ENCODE data around the gene MRPS34.
"Not testable (repeated sequence)": the region's sequence is repeated elsewhere in the genome, so short reads cannot be mapped to it uniquely, and the experiment has no call there.

MRPS34 gene

GRCh38 chr16:1772908-1773702 lies at the start of gene MRPS34:
TSS of gene MRPS34 (minus strand) at chr16:1773134. CDS start at chr16:1773119, 15 bp downstream.
- DNase-seq (ENCODE audit: low read depth, low spot score) = no peak

- no peak for DNase-seq (ENCODE audit: low read depth, low spot score)
These were observed 49.1 kb upstream of the MRPS34 start for GRCh38 chr16:1821861-1822611.

DNA sequence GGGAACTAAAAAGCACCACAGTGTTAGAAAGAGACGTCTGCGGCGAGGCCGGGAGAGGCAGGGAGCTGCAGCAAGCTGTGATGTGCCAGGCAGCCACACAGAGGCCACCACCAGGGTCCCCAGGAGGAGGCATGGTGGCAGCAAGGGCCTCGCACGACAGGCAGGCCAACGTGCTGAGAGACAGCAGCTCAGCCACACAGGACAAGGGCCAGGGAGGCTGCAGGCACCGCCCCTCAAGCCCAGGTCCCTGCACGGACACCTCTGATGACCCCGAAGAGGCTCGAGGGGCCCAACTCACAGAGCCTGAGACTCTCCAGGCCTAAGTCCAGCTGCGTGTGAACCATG lies 48.0 kb upstream of the MRPS34 start:
- no peak for DNase-seq (ENCODE audit: low read depth, low spot score)

GRCh38 chr16:1820096-1820945 lies 47.4 kb upstream of the MRPS34 start:
- DNase-seq (ENCODE audit: low read depth, low spot score) = no peak

DNA sequence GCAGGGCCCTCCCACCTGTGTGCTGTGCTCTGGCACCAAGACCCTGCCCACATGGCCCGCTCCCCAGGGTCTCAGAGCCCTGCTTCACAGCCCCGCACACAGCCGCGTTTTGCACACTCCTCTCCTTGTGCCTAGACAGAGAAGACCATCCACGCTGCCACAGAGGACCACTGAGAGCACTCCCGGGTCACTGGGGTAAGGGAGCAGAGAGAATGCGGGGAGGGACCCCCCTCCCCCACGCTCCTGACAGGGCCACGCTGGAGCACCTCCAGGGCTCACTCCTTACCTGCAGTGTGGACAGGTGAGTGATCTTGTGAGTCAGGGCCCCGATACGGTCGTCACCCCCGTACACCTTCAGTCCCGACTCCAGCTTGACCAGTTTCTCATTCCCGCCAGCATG lies 46.7 kb upstream of the MRPS34 start:
- no peak for DNase-seq (ENCODE audit: low read depth, low spot score)

GRCh38 chr16:1818873-1819525 lies 46.1 kb upstream of the MRPS34 start:
- DNase-seq (ENCODE audit: low read depth, low spot score) = no peak

- DNase-seq (ENCODE audit: low read depth, low spot score) = no peak
These were observed 45.4 kb upstream of the MRPS34 start for GRCh38 chr16:1818204-1818872.

GRCh38 chr16:1817716-1818115 lies 44.8 kb upstream of the MRPS34 start:
- no peak for DNase-seq (ENCODE audit: low read depth, low spot score)

DNA sequence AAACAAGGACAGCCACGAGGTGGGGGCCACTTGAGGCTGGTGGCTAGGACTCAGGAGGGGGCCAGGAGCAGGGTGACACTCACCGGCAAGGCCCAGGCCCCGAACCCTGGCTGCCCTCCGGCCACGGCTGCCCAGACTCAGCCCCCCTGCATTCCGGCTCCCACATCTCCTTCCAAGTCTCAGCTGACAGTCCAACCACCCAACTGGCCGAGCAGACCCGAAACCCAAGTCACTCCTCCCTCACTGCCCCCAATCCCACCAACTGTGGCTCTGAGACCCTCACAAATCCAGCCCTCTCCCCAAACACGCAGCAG lies 44.3 kb upstream of the MRPS34 start:
- no peak for DNase-seq (ENCODE audit: low read depth, low spot score)

DNA sequence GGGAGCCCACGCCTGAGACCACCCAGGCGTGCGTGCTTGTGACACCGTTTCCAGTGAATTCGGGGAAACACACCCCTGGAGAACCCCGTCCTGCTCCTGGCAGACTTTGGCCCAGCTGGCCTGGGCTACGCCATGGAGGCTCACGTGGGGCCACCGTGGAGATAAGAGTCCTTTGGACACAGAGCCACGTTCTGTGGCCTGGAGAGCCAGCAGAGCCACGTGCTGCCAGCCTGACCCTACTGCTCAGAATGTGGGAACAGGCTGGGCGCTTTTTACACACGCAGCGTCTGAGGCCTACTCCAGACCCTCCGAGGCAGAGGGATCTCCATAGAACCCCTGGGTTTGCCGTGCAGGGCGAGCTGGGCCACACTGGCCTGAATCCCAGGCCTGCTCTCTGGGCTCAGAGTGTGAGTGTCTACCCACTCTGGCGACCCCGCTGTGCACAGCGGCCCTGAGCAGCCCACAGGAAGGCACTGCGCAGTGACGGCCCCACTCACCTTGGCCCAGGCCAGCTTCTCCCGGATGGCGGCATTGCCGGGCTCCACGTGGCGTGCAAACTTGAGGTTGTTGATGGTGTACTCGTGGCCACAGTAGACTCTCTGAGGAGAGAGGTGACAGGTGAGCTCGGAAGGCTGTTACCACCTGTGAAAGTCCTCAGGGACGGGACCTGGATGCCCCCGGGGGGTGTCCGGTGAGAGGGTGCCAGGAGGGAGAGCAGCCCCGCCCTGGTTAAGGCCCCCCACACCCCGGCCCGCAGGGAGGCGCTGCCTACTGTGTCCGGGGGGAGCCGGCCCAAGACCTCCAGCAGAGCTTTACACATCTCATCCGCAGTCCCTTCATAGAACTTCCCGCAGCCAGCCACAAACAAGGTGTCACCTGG lies 43.7 kb upstream of the MRPS34 start:
- DNase-seq (ENCODE audit: low read depth, low spot score) = no peak

DNA sequence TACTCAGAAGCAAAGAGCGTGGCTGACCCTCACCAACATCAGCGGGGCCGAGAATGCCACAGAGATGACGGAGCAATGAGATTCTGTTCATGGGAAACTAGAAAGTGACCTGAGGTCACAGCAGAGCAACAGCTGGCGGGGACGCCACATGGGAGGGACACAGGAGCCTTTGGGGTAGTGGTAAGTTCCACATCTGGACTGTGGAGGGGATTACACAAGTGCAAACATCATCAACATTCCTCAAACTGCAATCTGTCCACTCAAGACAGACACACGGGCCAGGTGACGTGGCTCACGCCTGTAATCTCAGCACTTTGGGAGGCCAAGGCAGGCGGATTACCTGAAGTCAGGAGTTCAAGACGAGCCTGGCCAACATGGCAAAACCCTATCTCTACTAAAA lies 42.5 kb upstream of the MRPS34 start:
- DNase-seq (ENCODE audit: low read depth, low spot score) = no peak

DNA sequence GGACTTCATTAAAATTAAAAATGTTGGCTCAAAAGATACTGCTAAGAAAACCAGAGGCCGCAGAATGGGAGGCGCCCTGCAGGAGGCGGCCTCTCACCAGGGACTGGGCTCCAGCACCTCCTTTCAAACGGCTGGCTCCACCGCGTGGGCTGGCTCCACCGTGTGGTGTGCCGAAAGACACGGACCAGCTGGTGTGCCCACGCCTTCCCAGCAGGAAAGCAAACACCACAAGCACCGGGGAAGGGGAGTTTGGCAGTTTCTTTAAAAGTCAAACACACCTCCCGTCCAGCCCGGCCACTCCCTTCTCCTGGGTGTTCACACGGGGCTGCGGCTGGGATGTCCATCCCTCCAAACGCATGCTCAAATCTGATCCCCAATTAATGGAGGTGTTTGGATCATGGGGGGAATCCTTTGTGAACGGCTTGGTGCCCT lies 39.8 kb upstream of the MRPS34 start:
- DNase-seq (ENCODE audit: low read depth, low spot score) = no peak

DNA sequence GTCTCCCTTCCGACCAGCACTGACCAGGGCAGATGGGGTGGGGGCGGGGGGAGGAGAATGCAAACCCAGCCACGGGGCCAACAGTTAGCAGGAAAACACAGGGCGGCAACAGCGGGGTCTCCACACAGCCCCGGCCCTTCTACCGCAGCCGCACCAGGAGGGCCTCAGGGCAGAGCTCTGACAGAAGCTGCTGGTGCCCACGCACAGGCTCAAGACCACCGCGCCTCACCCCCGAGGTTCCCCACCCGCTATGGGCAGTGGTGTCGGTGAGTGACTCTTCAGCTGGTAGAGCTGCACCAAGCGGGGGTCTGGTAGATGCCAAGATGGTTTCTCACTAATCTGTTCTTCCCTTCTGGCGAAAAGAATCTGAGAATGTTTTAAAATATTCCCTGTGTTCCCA lies 37.6 kb upstream of the MRPS34 start:
- DNase-seq (ENCODE audit: low read depth, low spot score) = no peak

DNA sequence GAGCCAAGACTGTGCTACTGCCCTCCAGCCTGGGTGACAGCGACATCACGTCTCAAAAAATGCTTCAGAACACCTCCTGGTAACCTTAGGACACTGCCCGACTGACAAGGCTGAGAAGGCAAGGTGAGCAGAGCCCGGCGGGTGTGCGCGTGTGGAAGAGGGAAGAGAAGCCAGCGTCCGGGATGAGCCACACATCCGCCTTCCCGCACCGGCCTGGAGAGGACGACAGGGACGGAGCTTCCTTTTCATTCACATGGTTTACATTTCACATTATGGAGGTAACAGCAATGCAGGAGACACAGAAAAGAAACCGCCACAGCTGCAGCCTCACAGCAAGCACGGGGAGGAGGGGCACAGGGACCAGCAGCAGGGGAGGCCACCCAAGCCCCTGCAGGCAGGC lies 37.2 kb upstream of the MRPS34 start:
- DNase-seq (ENCODE audit: low read depth, low spot score) = no peak

DNA sequence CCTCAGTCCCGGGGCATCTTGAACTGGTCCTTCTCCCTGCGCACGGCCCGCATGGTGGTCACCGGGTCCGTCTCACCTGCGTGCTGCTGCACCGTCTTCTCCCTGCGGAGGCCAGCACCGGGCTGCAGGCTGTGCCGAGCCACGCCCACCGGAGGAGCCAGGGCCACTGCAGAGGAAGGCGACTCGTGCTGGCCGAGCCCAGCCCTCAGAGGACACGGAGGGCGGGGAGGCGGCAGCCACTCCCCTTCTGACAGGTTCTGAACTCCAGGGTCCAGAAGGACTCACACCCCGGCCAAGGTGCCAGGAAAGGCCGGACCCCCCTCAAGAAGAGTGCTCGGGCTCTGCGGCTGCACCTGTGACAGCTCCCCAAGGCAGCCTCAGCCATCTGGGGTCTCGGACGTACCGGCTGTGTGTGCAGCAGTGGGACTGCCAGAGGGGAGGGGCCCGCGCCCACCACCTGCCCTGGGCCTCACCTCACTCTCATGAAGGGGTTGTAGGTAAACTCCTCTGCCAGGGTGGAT lies 36.4 kb upstream of the MRPS34 start:
- no peak for DNase-seq (ENCODE audit: low read depth, low spot score)

GRCh38 chr16:1808691-1809090 lies 35.8 kb upstream of the MRPS34 start:
- no peak for DNase-seq (ENCODE audit: low read depth, low spot score)

DNA sequence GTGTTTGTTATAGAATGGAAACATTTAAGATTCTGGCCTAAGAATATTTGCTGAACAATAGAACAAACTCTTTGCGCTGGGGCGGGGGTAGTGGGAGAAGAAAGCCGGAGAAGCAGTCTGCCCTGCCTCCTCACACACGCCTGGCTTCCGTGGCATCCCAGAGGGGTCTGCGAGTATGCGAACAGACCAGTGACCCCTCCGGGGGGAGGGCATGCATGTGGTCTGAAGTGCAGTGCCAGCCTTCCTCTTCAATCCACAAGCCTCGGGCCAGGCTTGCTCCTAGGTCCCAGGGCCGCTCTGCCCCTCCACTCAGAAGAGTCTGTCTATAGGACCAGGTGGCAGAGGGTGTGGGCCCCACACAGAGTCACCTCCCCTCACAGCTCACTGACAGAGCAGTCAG lies 34.7 kb upstream of the MRPS34 start:
- no peak for DNase-seq (ENCODE audit: low read depth, low spot score)

- DNase-seq (ENCODE audit: low read depth, low spot score) = no peak
These were observed 27.8 kb upstream of the MRPS34 start for GRCh38 chr16:1800701-1801100.

DNA sequence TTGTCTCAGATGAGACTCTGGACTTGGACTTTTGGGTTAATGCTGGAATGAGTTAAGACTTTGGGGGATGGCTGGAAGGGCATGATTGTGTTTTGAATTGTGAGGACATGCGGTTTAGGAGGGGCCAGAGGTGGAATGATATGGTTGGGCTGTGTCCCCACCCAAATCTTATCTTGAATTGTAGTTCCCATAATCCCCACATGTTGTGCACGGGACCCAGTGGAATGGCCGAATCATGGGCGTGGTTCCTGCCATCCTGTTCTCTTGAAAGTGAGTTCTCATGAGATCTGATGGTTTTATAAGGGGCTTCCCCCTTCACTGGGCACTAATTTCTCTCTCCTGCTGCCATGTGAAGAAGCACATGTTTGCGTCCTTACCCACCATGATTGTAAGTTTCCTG lies 26.3 kb upstream of the MRPS34 start:
- not testable (repeated sequence) for DNase-seq (ENCODE audit: low read depth, low spot score)

Measured in brain pericyte (primary cell).